CD4-positive, alpha-beta T cell treated with Interleukin-4 for 4 hours (primary cell): Measurements from ENCODE around the gene USP35.
"Not testable (repeated sequence)": the region's sequence is repeated elsewhere in the genome, so short reads cannot be mapped to it uniquely, and the experiment has no call there.

ENCODE experiments used
- DNase-seq: peaks from one replicate; pipeline ENCODE4 v3.0.0-alpha.2; 2020

Gene USP35

DNA sequence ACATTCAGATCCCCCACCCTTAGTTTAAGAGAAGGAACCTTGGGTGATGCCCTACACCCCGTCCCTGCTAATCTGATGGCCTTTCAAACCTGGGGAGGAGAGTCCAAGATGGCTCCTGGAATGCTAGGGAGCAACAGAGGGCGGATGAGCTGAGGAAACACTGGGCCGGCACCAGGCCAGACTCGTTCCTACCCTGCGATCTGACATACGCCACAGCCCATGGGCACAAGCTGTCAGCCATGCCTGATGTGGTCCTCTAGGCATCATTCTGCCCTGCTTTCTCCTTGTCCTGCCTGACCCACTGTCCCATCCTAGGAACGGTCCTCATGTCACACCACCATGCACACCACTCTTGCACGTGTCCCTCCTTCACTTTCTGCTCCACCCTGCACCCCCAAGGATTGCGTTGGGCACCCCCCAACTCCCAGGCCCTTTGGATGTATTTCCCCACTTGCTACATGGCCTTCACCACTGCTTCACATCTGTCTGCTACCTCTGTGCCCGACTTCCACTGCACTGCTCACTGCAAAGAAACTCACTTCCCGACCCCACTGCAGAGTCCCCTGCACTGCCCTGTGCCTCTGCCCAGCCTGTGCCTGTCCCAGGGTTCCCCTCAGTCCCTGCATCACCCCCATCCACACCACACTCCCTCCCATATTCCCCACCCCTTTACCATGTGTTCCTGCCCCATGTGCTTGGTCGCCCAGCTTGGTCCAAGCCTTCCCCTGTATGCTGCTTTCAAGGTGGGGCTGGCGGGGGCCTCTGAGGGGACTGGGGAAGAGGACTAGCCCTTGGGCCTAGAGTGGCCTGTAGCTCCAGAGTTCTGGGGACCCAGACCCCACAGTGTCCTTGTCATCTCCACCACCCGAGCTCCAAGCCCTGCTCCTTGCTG is 29.2 kb downstream of the USP35 start:
- DNase-seq, result no peak

DNA sequence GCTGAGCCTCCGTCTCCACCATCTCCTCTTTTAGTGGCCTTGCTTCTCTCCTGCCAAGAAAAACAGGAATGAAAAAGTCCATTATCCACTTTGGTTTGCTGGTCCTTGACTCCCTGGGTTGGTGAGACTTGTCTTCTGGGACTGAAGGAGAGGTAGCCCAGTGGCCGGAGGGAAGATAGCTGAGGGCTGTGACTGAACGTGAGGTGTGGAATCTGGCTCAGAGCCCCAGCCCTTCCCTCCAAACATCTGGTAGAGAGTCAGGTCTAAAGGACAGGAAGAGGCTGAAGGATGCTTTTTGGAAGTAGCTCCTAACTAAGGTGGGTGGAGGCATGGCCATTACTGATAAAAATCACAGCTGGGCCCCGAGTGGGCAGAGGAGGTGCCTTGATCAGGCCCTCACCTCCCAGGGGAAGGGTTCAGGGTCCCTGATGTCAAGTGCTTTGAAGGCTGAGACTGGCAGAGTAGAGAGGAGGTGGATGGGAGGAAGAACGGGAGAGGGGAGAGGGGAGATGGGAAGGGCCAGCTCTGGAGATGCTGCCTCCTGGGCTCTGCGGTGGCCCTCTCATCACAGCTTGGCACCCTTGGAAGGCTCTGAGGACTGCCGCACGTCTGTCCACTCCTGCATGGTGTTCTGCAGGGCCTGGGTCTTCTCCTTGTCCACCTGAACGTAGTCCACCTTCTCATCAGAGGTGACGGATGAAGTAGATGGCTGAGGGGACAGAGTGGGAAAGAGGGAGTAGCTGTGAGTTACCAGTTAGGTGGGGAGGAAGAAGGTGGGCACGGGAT is 30.2 kb downstream of the USP35 start:
- no peak for DNase-seq

DNA sequence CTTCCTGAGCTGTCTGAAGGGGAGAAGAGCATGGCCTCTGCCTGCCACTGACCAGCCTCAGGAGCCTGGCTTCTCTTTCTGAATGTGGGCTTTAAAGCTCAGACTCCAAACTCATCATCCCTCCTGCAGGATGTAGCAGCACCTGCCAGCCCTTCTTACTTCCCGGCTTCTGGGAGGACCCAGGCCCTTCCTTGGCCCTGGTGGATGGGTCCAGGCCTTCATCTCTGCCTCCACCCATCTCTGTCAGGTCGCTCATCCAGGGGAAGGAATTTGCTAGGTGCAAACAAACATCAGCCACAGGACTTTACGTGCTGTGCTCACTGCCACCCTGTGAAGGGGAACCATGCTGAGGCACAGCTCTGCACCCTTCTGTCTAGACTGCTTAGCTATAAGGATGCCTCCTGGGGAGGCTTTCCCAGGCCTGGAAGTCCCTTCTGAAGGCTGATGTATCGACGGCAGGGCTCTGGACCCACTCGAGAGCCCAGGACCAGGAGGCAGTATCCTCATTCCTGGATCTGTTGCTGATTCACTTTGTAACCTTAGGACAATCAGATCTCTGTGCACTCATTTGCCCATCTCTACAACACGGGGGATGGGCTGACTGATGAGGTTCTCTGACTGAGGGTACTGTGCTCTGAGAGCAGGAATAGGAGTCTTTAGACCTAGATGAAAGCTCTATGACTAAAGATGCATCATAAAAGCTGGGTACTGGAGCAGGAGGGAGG is 30.9 kb downstream of the USP35 start:
- DNase-seq, result no peak

DNA sequence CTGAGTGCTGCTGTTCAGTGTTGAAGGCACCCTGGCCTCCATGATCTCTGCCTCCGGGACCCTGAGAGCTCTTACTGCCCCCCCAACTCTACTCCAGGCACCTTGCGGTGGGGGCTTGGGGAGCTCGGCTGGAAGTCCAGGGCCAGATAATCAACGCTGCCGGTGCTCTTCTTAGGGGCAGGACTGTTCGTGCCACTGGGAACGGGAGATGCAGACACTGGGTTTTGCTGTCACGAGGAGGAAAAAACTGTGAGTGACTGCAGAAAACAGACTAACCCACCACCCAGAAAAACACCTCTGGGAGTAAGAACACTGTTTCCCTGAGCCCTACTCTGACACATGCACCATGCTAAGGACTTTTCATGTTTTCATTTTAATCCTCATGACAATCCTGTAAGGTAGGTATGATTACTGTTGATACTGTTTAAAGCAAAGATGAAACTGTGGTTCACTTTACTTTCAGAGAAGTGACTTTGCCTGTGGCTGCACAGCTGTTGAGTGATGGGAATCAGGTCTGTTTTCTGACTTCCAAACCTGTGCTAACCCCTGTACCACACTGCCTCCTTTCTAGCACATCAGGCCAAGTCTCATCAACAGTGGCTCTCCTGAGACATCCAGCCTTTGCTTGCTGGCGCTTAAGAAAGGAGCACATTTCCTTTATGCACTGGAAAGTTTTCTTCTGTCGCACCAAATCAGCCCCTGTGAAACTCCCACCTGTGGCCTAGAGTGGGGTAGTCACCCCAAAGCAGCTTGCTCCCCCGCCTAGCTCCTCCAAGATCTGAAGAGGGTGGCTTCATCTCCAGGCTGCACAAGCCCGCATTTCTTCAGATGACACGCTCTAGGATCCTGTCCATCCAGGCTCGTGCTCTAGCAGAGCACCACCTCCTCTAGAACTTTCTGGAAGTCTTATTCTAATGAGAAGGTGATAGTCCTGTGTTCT is 31.8 kb downstream of the USP35 start:
- DNase-seq, result no peak

DNA sequence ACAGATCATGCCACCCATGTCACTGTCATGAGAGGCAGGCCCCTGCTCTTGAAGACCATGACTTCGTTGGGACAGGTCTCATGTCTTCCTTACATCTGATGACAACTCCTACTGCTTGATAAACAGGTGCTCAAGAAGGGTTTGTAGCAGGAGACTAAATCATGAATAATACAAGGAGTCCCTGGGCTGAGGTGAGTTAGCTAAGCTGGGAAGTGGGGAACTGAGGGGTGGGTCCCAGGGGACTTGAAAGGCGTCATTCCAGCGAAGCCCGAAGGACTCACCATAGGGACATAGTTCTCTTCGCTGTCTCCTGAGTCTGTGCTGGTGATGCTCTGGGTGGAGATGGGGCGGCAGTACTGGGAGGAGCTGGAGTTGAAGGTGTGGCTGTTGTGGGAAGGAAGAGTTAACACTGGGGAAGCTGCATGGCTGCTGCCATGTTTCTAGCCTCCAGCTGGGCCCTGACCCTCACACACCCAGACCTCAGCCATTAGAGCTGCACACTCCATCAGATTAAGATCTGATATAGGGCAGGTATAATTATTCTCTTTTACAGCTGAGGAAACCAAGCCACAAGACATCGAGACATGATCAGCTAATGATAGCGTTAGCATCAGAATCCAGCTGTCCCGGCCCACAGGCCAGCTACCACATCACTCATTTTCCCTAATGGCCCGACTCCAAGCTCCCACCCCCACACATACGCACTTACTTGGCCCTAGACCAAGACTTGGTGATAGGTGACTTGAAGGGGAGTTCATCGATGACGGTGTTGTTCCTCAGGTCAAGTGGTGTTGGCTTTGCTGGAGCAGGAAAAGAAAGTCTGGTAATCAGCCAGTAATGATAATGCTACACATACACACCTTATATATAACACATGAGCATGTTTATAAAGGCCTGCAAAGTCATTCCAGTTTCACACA is 32.9 kb downstream of the USP35 start:
- no peak for DNase-seq

DNA sequence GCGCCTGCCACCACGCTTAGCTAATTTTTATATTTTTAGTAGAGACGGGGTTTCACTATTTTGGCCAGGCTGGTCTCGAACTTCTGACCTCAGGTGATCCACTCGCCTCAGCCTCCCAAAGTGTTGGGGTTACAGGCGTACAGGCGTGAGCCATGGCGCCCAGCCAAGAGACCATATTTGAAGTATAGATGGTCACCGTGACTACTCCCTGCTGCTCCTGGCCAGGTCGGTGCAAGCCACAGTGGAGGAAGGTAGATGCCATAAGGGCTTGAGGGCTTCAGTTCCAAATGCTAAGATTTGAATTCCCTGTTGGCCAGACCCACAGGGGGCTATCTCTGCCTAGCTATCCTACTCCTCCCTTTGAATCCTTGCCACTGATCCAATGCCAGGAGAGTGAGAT is 34.0 kb downstream of the USP35 start:
- DNase-seq, result not testable (repeated sequence)

DNA sequence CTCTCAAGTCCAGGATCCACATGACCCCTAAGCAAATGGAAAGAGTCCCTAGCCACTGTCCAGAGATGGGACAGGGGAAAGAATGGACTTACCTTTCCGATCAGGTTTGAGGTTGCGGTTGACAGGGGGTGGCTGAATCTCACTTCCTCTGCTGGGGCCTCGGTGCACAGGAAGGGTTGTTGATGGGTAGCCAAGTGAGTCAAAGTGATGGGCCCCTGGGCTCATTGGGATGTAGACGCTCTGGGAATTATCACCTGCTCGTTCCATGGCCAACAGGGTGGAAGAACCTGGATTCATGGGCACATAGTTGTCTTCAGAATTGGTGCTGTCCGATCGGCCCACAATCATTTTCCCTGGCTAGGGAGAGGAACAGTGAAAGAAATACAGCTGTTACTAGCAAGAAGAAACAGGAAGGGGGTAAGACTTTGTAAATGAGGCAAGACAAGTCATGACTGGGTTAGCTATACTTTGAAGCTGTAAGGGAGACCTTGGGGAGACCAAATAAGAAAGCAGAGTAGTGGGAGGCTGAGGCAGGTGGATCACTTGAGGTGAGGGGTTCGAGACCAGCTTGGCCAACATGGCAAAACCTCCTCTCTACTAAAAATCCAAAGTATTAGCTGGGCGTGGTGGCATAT is 34.7 kb downstream of the USP35 start:
- no peak for DNase-seq

DNA sequence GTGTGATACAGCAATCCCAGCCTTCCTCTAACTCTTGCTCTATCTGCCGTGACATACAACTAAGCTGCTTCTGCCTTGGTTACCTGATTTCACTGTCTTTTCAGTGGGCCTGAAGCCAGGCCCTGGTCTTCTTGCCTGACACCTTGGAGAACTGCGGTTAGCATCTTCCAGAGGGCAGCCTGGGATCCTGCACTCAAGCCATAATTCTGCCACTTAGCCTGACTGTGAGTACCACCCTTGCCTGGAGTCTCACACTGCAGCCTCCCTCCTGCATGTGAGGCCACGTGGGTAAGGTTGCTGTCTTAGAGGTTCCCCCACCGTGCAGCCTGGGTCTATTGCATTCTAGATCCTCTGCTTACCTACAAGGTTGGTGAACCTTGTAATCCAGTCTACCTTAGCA is 35.8 kb downstream of the USP35 start:
- no peak for DNase-seq

DNA sequence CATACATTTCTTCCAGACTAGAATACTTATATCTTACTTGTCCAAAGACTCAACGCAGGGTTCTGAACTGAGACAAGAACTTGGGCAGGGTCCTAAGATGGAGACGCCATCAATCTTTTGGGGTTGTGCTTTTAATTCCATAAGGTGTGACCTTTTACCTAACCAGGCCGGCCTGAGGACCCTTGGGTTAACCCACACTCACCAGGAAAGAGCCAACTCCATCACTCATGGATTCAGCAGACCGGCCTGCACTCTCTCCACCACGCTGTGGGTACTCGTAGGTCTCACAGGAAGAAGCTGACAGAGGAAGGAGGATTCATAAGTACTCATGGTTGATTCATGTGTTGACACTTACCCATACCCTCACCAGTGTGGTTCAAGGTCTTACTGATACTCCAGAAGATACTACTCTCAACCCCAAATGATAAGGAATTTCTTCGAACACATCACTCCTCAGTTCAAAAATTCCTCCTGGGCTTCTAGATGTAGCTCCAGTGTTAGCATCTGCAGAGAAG is 36.2 kb downstream of the USP35 start:
- no peak for DNase-seq

DNA sequence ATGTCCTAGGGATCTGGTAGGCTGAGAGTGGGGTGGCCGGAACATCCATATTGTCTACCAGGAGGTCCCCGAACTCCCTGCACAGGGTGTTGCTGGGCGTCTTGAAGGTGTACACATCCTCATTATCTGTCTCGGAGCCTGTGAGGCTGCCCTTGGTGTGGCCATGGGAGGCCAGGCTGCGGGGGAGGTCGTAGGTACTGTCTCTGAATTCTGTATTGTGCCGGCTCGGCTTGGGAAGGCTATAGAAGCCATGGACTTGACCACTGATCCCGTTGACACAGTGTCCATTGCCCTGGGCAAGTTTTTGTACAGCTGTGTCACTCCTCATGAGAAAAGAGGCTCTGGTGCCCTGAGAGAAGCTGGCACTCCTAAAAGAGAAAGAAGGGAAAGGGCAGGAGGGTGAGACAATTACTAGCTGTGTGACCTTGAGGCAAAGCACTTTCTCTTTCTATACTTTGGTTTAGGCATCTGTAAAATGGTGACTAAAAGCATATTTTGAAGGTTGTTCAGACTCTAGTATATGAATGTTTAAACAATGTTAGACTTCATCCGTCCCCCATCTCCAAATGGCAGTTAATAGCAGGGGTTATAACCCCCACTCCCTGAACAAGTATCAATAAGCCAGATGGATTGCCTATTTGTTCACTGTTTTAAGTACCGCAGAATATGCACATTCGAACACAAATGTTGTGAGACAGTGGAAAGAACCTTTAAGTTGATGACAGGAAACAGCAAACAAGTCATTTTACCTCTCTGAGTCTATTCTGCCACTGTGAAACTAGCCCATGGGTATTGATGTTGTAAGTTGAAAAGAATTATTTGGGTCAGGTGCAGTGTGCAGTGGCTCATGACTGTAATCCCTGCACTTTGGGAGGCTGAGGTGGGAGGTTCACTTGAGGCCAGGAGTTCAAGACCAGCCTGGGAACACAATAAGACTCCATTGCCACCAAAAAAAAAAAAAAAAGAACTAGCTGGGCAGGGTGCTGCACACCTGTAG is 38.3 kb downstream of the USP35 start:
- no peak for DNase-seq

DNA sequence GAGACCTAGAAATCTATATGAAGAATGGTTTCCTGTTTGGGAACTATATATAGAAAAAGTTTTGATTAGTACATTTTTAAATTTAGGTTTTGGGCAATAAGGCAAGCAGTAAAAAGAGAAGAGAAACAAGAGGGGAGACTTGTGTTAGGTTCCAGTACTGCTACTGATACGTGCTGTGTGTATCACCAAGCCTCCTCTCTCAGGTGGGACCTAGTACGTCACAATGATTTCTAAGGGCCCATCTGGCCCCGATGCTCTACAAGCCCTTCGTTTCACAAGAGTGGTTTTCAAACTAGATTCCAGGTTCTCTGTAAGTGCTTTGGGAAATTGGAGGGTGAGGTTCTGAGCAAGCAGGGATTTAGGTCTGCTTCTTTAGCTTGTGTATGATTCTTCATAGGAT is 39.2 kb downstream of the USP35 start:
- no peak for DNase-seq

DNA sequence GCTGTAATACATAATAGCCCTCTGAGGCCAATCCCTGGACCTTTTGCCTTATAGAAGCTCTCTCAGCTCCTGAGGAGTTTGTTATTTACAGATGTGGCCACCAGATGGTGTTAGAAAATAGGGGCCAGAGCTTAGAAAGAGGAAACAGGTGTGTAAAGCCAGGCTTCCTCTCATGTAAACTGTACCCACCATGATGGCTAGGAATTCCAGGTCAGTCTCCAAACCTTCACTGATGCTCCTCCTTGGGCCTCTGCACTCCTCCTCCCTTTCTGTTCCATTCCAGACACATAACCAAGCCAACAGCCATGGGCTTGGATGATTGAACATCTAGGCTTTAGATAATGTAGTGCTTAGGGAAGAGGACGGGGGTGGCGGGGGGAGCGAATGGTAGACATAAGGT is 39.7 kb downstream of the USP35 start:
- peak; percentile 30 for DNase-seq

DNA sequence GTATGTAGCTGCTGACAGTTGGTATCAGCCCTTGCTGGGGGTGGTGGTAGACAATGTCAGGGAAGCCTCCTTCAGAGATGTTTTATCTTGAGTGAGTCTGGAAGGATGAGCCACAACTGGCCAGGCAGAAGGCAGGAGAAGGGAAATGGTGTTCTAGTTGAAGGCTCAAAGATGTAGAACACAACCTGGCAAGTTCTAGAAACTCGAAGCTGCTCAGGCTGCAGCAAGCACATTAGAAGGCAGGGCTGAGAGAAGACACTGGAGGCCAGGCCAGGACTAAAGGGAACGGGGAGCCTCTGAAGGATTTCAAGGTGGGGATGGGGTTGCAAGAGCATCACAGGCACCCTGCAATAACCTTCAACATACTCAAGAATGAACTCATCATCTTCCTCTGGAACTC is 40.4 kb downstream of the USP35 start:
- no peak for DNase-seq

DNA sequence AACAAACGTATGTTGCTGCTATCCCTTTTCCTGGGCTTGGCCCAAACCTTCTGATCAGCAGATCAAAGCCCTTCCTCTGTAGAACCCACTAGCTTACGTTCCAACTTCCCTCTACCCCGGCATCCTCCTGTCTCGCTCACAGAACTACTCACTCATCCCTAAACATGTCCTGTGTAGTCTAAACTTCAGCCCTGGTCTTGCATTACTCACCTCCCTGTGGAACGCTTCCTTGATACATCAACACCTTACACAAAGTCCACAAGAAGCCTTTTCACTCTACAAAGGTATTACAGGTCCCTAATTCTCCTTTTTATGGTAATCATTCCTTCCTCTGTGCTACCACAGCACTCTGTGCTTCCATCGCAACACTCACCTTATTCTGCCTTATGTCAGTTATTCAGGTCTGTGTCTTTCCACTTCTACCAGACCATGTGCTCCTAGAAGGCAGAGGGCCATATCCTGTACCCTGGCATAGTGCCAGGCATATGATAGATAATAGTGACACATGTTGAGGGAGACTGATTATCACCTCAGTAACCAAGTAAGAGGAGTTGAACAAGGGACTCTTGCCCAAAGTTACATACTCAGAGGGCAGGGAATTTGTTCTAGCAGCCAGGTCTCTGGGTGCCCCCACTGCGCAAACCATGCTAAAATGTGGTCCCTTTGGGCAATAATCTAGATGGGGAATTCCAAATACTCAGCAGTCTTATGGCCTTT is 41.6 kb downstream of the USP35 start:
- DNase-seq, result no peak

DNA sequence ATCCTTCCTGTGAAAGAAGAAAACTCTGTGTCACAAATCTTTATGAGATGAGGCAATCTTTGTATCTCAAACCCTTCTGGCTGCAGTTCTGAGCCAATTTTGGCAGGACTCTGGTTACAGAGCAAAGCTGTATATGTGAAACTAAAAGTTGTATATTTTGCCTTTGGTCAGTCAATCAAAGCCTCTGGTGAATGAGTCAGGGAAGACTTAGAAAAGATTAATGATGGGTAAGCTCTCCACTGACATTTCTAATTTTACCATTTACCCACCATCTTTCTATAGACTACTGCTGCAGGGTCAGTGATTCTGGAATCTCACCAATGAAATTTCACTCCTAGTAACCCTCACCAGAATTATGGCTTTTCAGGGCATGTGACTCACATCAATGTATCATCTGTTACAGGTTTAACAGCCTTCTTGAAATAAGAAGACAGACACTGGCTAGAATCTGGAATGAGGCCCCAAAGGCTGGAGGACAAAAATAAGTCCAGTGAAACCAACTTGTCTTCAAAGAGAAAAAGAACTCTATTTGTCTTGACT is 43.3 kb downstream of the USP35 start:
- no peak for DNase-seq

DNA sequence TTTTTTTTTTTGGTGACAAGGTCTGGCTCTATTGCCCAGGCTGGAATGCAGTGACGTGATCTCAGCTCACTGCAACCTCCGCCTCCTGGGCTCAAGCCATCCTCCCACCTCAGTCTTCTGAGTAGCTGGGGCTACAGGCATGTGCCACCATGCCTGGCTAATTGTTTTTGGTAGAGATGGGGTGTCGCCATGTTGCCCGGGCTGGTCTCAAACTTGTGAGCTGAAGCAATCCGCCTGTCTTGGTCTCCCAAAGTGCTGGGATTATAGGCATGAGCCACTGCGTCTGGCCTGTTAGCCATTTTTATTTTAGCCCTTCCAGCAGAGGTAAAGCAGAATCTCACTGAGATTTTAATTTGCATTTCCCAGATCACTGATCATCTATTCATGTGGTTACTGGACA is 44.3 kb downstream of the USP35 start:
- not testable (repeated sequence) for DNase-seq

DNA sequence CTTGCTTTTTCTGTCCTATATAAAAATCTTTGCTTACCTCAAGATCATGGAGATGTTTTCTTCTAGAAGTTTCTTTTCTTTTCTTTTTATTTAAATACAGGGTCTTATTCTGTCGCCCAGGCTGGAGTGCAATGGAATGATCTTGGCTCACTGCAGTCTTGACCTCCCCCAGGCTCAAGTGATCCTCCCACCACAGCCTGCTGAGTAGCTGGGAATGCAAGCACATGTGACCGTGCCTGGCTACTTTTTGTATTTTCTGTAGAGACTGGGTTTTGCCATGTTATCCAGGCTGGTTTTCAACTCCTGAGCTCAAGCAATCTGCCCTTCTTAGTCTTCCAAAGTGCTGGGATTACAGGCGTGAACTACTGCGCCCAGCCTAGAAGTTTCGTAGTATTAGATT is 45.3 kb downstream of the USP35 start:
- no peak for DNase-seq
